Colon (tissue), 2 donors: Measurements from ENCODE around the gene PHC2.

ENCODE experiments used
- FAIRE-seq: peaks from 2 replicates; lab custom pipeline; 2012; peaks lifted over from hg19 to GRCh38; lab: Jason Lieb, UNC
- donor health status: control.
- donor health status: control.

The PHC2 gene

DNA sequence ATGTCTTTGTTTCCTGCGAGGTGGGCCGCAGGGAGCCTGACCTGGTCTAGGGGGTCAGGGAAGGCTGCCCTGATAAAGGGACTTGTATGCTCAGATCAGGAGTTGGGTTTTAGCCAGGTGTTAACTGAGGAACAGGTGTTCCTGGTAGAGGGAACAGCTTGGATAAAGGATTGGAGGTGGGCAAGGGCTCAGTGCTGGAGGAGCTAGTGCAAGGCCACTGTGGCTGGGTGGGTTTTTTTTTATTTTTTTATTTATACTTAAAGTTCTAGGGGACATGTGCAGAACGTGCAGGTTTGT, 141.1 kb downstream of the PHC2 start:
- FAIRE-seq, result no peak

DNA sequence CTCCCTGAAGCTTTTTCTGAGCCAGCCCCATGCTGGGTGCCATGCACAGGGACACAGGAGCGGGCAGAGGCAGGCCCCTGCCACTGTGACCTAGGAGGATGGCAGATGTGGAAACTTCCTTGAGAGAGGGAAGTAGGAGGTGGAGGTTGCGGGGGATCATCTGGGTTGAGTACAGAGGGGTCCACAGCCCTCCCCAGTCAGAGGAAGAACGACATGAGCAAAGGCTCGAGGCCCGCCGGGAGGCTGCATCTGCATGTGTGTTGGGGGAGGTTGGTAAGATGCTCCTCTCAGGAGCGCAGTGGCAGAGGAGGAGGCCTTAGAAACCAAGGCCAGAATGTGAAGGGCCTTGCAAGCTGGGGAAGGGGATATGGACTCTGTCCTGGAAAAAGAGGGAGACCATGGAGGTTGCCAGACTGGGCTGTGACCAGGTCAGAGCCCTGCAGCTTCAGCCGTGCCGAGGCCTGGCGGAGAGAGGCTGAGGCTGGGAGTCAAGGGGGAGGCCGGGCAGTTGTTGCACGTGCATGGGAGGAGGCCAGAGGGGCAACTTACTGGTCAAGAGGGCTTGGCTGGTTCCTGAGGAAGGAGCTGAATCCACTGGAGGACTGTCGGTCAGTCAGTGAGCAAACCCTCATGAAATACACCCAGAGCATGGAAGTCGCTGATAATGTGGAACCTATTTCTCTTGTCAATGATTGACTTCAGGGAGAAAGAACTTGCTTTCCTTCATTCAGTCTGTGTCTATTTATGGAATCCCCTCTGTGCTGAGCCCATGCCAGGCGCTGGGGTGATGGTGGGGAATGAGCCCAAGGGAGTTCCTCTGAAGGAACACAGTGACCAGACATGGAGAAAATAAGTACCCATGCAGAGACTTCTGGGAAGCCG, 141.7 kb downstream of the PHC2 start:
- FAIRE-seq, result no peak

- no peak for FAIRE-seq
Measured at GRCh38 chr1:33287317-33287716, 143.6 kb downstream of the PHC2 start.

DNA sequence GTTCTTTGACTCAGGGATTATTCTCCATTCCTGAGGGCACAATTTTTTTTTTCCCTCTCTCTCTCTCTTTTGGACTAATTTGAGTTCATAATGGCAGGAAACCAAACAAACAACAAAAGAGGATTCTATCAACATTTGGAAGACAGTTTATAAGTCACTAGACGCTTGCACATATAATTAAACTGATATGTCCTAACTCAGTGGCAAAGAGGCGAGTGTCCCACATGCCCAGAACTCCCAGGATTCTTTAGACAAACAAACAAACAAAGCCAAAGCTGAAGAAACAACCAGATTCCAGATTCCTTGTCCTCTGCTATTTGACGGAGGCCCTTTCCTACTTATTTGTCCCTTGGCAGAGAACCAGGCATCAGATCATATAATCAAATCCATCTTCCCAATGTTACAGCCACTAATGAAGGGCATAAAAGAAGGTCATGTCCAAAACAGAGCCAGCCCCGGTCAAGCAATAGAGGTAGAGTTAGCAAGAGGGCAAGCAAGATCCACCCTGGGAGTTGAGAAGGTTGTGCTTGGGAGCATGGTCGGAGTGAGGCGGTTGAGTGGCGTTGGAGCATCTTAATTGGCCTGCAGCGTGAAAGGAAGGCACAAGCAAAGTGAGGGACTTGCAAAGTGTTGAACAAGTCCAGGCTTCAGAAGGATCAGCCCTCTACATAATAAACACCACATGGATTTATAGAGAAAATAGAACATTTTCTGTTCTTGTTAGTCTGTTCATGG, 144.3 kb downstream of the PHC2 start:
- no peak for FAIRE-seq

DNA sequence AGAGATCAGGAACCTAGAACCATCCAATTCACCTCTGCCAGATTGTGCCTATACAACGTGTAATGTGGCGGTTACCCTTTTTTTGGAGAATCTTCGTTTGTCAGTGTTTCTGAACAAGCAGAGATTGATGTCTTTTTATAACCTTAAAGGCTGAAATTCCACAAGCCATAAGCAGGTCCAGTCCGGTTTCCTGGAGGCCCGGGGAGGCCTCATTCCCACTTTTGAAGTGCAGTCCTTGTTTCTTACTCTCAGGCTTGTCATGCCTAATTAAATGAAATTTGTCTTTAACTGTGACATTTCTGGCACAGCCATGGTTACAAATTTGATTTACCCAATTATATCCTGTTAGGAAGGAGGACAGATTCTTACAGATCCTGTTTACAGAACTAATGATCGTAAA, 146.8 kb downstream of the PHC2 start:
- FAIRE-seq, result no peak

GRCh38 chr1:33282791-33283190, 148.1 kb downstream of the PHC2 start:
- FAIRE-seq, result no peak

DNA sequence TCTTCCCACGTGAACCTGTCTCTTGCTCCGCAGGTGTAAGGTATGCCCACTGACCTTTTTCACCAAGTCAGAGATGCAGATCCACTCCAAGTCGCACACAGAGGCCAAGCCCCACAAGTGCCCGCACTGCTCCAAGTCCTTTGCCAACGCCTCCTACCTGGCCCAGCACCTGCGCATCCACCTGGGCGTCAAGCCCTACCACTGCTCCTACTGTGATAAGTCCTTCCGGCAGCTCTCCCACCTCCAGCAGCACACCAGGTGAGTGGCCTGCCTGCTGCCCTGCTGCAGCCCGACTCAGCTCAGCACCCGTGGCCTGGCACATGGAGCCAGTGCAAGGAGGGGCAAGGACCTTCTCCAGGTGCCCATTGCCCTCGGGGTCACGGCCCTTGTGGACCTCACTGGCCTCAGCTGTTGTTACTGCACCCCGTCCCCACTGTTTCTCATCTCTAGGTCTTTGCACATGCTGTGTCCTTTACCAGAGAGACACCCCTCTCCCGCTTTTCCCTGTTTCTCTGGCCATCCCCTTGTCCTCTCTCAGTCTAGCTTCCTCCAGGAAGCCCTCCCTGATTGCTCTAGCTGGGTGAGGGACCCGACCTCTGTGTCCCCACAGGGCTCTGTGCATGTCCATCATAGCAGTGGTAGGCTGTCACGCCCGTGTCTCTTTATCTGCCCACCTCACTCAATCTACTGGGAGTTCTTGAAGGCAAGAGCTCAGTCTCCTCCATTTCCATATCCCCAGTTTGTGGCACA, 149.2 kb downstream of the PHC2 start:
- FAIRE-seq, result no peak

DNA sequence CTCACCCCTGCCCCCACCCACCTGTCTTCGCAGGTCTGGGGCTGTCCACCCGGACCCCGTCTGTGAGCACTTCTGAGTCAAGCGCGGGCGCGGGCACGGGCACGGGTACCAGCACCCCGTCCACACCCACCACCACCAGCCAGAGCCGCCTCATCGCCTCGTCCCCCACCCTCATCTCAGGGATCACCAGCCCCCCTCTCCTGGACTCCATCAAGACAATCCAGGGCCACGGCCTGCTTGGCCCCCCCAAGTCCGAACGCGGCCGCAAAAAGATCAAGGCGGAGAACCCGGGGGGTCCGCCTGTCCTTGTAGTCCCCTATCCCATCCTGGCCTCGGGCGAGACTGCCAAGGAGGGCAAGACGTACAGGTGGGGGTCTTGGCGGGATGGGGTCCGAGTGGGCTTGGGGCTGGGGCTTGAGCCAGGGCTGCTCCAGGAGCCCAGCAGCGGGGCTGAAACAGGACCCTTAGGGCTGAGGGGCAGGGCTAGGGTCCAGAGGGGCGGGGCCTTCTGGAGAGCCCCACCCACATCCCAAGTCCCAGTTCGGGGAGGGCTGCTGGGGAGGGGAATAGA, 150.7 kb downstream of the PHC2 start:
- no peak for FAIRE-seq

GRCh38 chr1:33277488-33278084, 153.3 kb downstream of the PHC2 start:
- FAIRE-seq, result no peak

DNA sequence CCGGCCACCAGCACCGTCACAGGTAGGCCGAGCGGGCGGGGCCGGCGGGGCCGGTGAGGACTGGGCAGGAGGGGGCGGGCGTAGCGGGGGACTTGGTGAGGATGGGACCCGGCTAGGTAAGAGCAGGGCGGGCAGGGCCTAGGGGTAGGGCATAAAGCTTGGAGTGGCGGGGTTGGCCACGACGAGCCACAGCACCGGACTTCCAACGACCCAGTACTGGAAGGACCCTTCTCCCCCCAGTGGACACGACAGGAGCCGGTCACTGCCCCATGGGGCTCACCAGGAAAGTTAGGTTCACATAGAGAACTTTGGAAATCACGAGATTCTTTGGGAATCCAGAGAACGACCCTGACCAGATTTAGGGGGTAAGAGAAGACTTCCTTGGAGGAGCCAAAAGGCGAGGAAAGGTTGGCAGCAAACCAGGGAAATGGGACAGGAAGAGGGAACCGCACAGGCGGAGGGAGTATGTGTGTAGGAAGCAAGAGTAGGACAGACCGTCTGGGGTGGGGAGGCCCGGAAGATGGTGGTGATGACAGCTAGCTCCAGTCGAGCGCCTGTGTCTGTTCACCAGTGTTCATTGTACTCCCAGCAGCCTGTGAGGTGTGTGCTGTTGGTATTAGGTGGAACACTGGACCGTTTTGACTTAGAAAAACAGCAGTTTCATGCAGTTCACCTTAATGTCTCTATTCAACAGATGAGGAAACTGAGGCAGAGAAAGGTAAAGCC, 154.2 kb downstream of the PHC2 start:
- FAIRE-seq, result no peak

DNA sequence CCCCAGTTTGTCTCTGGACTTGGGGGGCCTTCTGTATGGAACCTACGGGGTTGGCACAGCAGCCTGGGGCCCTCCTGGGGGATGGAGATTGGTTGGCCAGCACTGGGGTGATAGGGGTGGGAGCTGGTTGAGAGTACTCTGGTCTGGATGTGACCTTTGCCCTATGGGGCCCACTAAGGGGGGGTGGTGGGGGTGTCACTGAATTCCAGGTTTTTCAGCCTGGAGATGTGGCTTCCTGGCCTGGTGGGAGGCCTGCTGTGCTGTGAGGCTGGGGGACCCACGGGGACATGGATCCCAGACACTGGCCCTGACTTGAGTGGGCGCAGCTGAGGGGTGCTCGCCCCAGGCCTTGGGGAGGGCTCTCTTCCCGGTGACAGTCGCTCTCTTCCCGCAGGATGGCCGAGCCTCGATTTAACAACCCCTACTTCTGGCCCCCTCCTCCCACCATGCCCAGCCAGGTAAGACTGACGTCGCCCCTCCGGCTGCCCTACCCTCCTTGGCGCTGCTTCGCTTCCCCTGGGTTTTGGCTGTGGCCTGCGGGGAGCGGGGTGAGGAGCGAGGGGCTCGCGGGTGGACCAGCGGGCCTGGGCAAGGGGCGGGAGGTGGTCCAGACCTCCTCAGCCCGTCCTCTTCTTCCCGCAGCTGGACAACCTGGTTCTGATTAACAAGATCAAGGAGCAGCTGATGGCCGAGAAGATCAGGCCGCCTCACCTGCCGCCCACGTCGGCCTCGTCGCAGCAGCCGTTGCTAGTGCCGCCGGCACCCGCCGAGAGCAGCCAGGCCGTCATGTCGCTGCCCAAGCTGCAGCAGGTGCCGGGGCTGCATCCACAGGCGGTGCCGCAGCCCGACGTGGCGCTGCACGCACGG, 155.0 kb downstream of the PHC2 start:
- FAIRE-seq, result no peak

DNA sequence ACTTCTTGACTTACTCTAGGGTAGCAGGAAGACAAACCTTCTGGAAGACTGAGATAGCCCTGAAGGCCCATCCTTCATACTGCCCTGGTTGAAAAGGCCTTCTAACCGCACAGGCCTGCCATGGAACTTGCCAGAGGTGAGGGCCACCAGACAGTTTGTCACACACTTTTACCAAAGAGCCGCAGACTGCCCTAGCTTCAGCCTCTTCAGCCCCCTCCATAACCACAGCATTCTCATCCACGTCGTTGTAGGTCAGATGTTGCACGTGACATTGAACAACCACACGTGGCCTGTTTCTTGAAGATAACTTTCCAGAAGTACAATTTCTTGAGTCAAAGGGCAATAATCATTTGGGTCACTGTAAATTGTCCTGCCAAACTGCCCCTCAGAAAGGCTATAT, 155.7 kb downstream of the PHC2 start:
- FAIRE-seq, result no peak

DNA sequence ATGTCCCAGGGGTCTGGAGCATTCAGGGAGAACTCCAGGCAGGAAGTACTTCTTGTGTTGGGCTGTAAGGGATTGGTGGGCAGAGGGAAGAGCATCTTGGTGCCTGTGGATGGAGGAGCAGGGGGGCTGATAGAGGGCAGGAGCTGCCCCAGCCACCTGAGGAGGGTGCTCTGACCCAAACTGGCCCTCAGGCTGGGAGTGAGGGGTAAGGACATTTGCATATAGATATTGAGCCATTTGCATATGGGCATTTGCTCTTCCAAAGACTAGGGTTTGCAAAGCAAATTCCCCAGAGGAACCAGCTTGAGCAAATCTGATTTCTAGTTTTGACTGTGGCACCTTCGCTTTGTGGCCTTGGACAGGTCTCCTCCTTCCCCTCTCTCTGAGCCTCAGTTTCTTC, 156.4 kb downstream of the PHC2 start:
- no peak for FAIRE-seq

- no peak for FAIRE-seq
Measured at GRCh38 chr1:33273961-33274371, 156.9 kb downstream of the PHC2 start.
